Liver (tissue), 9 donors: ENCODE results near the gene FN1. TPM values are rescaled to one million over a fixed set of nuclear protein-coding genes. Genes with fewer than 3 reads are reported as not detected.
A peak's percentile ranks its signal among the peaks of the same experiment; 100 is the strongest.

Experiments used
- DNase-seq: peaks from one replicate; pipeline ENCODE4 v3.0.0-alpha.2; 2017; ENCODE audit warnings: low spot score
- H3K27ac ChIP-seq, 2 donors: one replicate each; pipeline ENCODE4 v1.7.0; 2013; ENCODE audit warnings: inconsistent platforms in 2 of 2, low read length in 2 of 2, control low read depth in 1 of 2, low read depth in 1 of 2, mild to moderate bottlenecking in 1 of 2
- H3K27me3 ChIP-seq, 4 donors: one replicate each; pipeline versions ENCODE4 v1.6.1 to v1.7.0; 2013; ENCODE audit warnings: low read length in 3 of 4, inconsistent platforms in 1 of 4, mild to moderate bottlenecking in 1 of 4, moderate library complexity in 1 of 4; ENCODE audit not compliant: control insufficient read depth in 4 of 4, insufficient read depth in 4 of 4
- H3K36me3 ChIP-seq, 4 donors: one replicate each; pipeline versions ENCODE4 v1.6.1 to v1.7.0; 2013; ENCODE audit warnings: low read length in 3 of 4, mild to moderate bottlenecking in 3 of 4, low read depth in 1 of 4, moderate library complexity in 1 of 4; ENCODE audit not compliant: control insufficient read depth in 4 of 4, insufficient read depth in 3 of 4
- H3K4me1 ChIP-seq, 4 donors: one replicate each; pipeline versions ENCODE4 v1.6.1 to v1.7.0; 2013; ENCODE audit warnings: low read length in 3 of 4, mild to moderate bottlenecking in 3 of 4, moderate library complexity in 1 of 4; ENCODE audit not compliant: control insufficient read depth in 4 of 4, insufficient read depth in 4 of 4
- H3K4me3 ChIP-seq, 3 donors: one replicate each; pipeline versions ENCODE4 v1.6.1 to v1.7.0; 2013; ENCODE audit warnings: low read length in 3 of 3, control low read depth in 1 of 3, low read depth in 1 of 3, mild to moderate bottlenecking in 1 of 3
- H3K9ac ChIP-seq, 2 donors: one replicate each; pipeline ENCODE4 v1.7.0; 2013; ENCODE audit warnings: low read length in 2 of 2, mild to moderate bottlenecking in 2 of 2, moderate library complexity in 2 of 2, control low read depth in 1 of 2, low read depth in 1 of 2
- H3K9me3 ChIP-seq, 4 donors: one replicate each; pipeline versions ENCODE4 v1.6.1 to v1.7.0; 2013; ENCODE audit warnings: low read length in 3 of 4; ENCODE audit not compliant: control insufficient read depth in 4 of 4
- EGR1 ChIP-seq, 2 donors: IDR thresholded peaks; 2 replicates each; pipeline ENCODE4 v1.6.1; 2016 to 2018; ENCODE audit warnings: antibody characterized with exemption in 2 of 2, low read depth in 2 of 2
- FOXA2 ChIP-seq: IDR thresholded peaks from 2 replicates; pipeline ENCODE4 v1.6.1; 2016; ENCODE audit warnings: antibody characterized with exemption
- GABPA ChIP-seq, 2 donors: IDR thresholded peaks in 1 of 2; conservative IDR thresholded peaks in 1 of 2; 2 replicates each; pipeline ENCODE4 v1.6.1; 2016; ENCODE audit warnings: antibody characterized with exemption in 2 of 2, mild to moderate bottlenecking in 1 of 2, moderate library complexity in 1 of 2
- HNF4G ChIP-seq: IDR thresholded peaks from 2 replicates; pipeline ENCODE4 v1.6.1; 2016; ENCODE audit warnings: antibody characterized with exemption
- JUND ChIP-seq, 2 donors: IDR thresholded peaks; 2 replicates each; pipeline ENCODE4 v1.6.1; 2016; ENCODE audit warnings: antibody characterized with exemption in 2 of 2
- NR2F2 ChIP-seq: IDR thresholded peaks from 2 replicates; pipeline ENCODE4 v1.6.1; 2016; ENCODE audit warnings: antibody characterized with exemption
- RAD21 ChIP-seq, 2 donors: IDR thresholded peaks; 2 replicates each; pipeline ENCODE4 v1.6.1; 2016; ENCODE audit warnings: antibody characterized with exemption in 2 of 2, mild to moderate bottlenecking in 2 of 2
- SP1 ChIP-seq: IDR thresholded peaks from 2 replicates; pipeline ENCODE4 v1.6.1; 2018; ENCODE audit warnings: antibody characterized with exemption, mild to moderate bottlenecking
- YY1 ChIP-seq: IDR thresholded peaks from 2 replicates; pipeline ENCODE4 v1.6.1; 2016; ENCODE audit warnings: antibody characterized with exemption, mild to moderate bottlenecking
- WGBS: extraction: QIAGEN DNeasy Blood & Tissue Kit; methylation state at CpG from one replicate; pipeline ENCODE4 v1.1.7; 2013; 5-methylcytosine and 5-hydroxymethylcytosine counted together
- polyA plus RNA-seq, 2 donors: library from polyadenylated mRNA; stranded (reverse) in 1 of 2; unstranded in 1 of 2; fragments of 200-250 nt in 1 of 2; fragments of >200 nt in 1 of 2; fragmentation: Nextera tagmentation in 1 of 2; extraction: Ambion mirVana in 1 of 2; gene quantifications; one replicate each; pipeline versions ENCODE4 v1.2.1 to v1.2.3, GENCODE V29; 2013 to 2015
- total RNA-seq, 2 donors: library from RNA; depleted of rRNA; stranded (reverse); fragments of >200 nt; gene quantifications; one replicate each; pipeline ENCODE4 v1.2.3, GENCODE V29; 2014
- TF ChIP-seq, protein P1 (sequence below): fragments of 150-350 bp; IDR thresholded peaks from 2 replicates; pipeline ENCODE4 v1.5.1; 2017; ENCODE audit warnings: improper control_type of control experiment, low read depth, low read length; ENCODE audit not compliant: missing input control
- TF ChIP-seq, protein P2 (sequence below): IDR thresholded peaks from 2 replicates; pipeline ENCODE4 v1.6.1; 2016; ENCODE audit warnings: antibody characterized with exemption
- TF ChIP-seq, protein P3 (sequence below): IDR thresholded peaks from 2 replicates; pipeline ENCODE4 v1.6.1; 2016; ENCODE audit warnings: antibody characterized with exemption, mild to moderate bottlenecking
- TF ChIP-seq, protein P4 (sequence below): IDR thresholded peaks from 2 replicates; pipeline ENCODE4 v1.6.1; 2016; ENCODE audit warnings: antibody characterized with exemption
- donor health status: healthy.
- donor health status: healthy.
- donor health status: healthy.
- donor health status: healthy.
- donor health status: healthy.

The FN1 gene
- total and polyA plus RNA-seq, 4 donors = 545 to 1,402 (median 837) TPM

DNA sequence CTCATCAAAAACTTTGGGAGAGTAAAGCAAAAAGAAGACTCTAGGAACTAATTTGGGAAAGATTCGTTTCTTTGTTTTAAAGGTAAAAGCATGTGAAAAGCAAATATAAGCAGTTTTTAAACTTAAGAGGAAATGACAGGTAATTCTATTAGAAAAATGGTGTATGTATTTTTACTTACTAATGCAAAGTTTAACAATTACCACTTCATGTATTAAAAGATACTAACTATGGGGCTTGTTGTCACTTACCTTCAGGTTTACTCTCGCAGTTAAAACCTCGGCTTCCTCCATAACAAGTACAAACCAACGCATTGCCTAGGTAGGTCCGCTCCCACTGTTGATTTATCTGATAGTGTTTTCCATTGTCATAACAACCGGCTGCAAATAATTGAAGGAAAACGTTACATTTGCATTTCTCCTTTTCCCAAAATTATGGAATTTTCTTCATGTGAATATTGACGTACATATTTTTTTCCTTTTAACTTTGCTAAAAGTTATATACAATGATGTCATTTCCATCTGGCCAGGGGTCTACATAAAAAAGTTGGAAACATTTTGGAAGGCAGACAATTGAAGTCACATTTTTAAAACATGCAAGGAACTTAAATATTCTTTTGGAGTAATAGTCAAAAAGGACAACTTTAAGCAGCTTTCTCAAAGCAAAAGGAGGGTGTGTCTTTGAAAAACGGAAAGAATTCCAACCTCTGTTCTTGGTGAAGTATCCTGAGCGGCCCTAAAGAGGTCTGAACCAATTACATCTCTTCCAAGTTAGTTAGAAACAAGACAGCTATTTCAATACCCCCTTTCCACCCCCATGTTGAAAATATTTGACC lies 1.2 kb downstream of the FN1 start:
- 28% methylated on average over 10 of the region's 10 CpGs for WGBS
- H3K27ac ChIP-seq = peak overlapping the region; percentile 89 to 94
- H3K27me3 ChIP-seq = no peaks in the 10 kb centered on the region
- peak overlapping the region; percentile 91 to 95 for H3K9ac ChIP-seq
- no peak for DNase-seq
- peaks cover 4 to 35% (median 15%) of the 10 kb centered on the region in 4 donors for H3K4me1 ChIP-seq
- H3K9me3 ChIP-seq = no peaks in the 10 kb centered on the region
- peak overlapping the region; percentile 90 to 97 (median 92) for H3K4me3 ChIP-seq
- peaks cover 0 to 39% (median 23%) of the 10 kb centered on the region in 4 donors for H3K36me3 ChIP-seq
- TF ChIP-seq YY1 (peak; percentile 41), RAD21 (IDR thresholded peaks at IDR 0.05) (no peak), JUND (IDR thresholded peaks at IDR 0.05) (no peak), SP1 (no peak), EGR1 (IDR thresholded peaks at IDR 0.05; ENCODE audit: low read depth in 2 of 2) (no peak), HNF4G (no peak), FOXA2 (peak; percentile 34), NR2F2 (no peak), GABPA (IDR thresholded peaks at IDR 0.05 in 1 of 2, conservative IDR thresholded peaks at IDR 0.05 in 1 of 2) (no peak)
- TF ChIP-seq, protein P1, sequence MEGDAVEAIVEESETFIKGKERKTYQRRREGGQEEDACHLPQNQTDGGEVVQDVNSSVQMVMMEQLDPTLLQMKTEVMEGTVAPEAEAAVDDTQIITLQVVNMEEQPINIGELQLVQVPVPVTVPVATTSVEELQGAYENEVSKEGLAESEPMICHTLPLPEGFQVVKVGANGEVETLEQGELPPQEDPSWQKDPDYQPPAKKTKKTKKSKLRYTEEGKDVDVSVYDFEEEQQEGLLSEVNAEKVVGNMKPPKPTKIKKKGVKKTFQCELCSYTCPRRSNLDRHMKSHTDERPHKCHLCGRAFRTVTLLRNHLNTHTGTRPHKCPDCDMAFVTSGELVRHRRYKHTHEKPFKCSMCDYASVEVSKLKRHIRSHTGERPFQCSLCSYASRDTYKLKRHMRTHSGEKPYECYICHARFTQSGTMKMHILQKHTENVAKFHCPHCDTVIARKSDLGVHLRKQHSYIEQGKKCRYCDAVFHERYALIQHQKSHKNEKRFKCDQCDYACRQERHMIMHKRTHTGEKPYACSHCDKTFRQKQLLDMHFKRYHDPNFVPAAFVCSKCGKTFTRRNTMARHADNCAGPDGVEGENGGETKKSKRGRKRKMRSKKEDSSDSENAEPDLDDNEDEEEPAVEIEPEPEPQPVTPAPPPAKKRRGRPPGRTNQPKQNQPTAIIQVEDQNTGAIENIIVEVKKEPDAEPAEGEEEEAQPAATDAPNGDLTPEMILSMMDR = no peak
- TF ChIP-seq, protein P2, sequence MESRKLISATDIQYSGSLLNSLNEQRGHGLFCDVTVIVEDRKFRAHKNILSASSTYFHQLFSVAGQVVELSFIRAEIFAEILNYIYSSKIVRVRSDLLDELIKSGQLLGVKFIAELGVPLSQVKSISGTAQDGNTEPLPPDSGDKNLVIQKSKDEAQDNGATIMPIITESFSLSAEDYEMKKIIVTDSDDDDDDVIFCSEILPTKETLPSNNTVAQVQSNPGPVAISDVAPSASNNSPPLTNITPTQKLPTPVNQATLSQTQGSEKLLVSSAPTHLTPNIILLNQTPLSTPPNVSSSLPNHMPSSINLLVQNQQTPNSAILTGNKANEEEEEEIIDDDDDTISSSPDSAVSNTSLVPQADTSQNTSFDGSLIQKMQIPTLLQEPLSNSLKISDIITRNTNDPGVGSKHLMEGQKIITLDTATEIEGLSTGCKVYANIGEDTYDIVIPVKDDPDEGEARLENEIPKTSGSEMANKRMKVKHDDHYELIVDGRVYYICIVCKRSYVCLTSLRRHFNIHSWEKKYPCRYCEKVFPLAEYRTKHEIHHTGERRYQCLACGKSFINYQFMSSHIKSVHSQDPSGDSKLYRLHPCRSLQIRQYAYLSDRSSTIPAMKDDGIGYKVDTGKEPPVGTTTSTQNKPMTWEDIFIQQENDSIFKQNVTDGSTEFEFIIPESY = no peak
- TF ChIP-seq, protein P3, sequence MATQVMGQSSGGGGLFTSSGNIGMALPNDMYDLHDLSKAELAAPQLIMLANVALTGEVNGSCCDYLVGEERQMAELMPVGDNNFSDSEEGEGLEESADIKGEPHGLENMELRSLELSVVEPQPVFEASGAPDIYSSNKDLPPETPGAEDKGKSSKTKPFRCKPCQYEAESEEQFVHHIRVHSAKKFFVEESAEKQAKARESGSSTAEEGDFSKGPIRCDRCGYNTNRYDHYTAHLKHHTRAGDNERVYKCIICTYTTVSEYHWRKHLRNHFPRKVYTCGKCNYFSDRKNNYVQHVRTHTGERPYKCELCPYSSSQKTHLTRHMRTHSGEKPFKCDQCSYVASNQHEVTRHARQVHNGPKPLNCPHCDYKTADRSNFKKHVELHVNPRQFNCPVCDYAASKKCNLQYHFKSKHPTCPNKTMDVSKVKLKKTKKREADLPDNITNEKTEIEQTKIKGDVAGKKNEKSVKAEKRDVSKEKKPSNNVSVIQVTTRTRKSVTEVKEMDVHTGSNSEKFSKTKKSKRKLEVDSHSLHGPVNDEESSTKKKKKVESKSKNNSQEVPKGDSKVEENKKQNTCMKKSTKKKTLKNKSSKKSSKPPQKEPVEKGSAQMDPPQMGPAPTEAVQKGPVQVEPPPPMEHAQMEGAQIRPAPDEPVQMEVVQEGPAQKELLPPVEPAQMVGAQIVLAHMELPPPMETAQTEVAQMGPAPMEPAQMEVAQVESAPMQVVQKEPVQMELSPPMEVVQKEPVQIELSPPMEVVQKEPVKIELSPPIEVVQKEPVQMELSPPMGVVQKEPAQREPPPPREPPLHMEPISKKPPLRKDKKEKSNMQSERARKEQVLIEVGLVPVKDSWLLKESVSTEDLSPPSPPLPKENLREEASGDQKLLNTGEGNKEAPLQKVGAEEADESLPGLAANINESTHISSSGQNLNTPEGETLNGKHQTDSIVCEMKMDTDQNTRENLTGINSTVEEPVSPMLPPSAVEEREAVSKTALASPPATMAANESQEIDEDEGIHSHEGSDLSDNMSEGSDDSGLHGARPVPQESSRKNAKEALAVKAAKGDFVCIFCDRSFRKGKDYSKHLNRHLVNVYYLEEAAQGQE = no peak
- TF ChIP-seq, protein P4, sequence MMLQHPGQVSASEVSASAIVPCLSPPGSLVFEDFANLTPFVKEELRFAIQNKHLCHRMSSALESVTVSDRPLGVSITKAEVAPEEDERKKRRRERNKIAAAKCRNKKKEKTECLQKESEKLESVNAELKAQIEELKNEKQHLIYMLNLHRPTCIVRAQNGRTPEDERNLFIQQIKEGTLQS = no peak
